Bronchial epithelial cell (primary cell): ENCODE measurements around the gene LINC00305. TPM values are rescaled to one million over a fixed set of nuclear protein-coding genes. Genes with fewer than 3 reads are reported as not detected.

Source experiments
- DNase-seq: peaks from one replicate; pipeline ENCODE4 v3.0.0-alpha.2; 2010; ENCODE audit warnings: low read depth
- FAIRE-seq: peaks from 2 replicates; lab custom pipeline; 2011; peaks lifted over from hg19 to GRCh38; lab: Jason Lieb, UNC
- H3K27me3 ChIP-seq: 2 replicates; pipeline ENCODE4 v1.5.1; 2011; ENCODE audit warnings: low read length; ENCODE audit not compliant: control insufficient read depth, insufficient read depth
- H3K36me3 ChIP-seq: 2 replicates; pipeline ENCODE4 v1.5.1; 2011; ENCODE audit warnings: low read length; ENCODE audit not compliant: control insufficient read depth, insufficient read depth
- H3K4me3 ChIP-seq: 2 replicates; pipeline ENCODE4 v1.5.1; 2011; ENCODE audit warnings: mild to moderate bottlenecking, low read depth, low read length, control low read depth
- total RNA-seq: library from RNA; depleted of rRNA; stranded (reverse); fragments of >200 nt; gene quantifications from 2 replicates; pipeline ENCODE4 v1.2.1, GENCODE V29; 2014
- TF ChIP-seq, protein P1 (sequence below): IDR thresholded peaks from 2 replicates; pipeline ENCODE4 v1.5.1; 2011; ENCODE audit warnings: mild to moderate bottlenecking, moderate library complexity, low read length, control low read depth, inconsistent platforms; ENCODE audit not compliant: insufficient read depth, severe bottlenecking

LINC00305 gene
- total RNA-seq, 1 donor from 2014 or later, result not detected

DNA sequence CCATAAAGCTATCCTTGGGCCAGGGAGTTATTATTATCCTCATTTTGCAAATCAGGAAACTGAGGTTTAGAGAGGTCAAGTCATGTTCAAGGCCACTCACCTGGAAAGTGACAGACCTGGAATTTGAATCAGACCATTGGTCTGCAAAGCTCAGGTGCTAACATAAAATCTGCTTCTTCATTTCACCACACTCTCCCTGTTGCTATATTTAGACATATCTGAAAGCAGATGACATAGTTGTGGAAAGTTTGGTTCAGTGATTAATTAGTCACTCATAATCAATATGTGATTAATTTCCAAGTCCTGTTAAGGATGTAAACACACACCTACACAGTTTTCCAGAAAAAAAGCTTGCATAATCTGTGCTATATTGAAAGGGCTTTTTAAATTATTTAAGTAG lies 57.4 kb downstream of the LINC00305 start:
- no peak for FAIRE-seq

DNA sequence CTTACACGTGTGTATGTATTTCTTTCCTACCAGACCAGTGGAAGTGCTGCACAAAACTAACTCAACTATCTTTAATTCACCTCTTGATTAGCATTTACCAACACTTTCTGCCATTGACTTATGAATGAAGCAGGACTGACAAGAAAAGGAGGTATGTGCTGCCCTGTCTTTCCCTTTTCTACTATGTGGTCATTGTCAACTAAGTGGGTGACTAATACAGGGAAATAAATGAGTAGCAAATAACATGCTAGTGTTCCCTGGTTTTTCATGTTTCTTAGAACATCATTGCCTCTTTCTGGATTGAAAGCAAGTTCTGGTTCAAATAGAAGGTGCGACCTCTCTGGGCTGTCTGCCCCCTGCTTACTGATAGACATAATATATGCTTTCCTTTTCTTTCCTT lies 58.0 kb downstream of the LINC00305 start:
- TF ChIP-seq, protein P1, sequence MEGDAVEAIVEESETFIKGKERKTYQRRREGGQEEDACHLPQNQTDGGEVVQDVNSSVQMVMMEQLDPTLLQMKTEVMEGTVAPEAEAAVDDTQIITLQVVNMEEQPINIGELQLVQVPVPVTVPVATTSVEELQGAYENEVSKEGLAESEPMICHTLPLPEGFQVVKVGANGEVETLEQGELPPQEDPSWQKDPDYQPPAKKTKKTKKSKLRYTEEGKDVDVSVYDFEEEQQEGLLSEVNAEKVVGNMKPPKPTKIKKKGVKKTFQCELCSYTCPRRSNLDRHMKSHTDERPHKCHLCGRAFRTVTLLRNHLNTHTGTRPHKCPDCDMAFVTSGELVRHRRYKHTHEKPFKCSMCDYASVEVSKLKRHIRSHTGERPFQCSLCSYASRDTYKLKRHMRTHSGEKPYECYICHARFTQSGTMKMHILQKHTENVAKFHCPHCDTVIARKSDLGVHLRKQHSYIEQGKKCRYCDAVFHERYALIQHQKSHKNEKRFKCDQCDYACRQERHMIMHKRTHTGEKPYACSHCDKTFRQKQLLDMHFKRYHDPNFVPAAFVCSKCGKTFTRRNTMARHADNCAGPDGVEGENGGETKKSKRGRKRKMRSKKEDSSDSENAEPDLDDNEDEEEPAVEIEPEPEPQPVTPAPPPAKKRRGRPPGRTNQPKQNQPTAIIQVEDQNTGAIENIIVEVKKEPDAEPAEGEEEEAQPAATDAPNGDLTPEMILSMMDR, result no peak
- FAIRE-seq (no peak), DNase-seq (no peak)
- Histone ChIP-seq H3K36me3 (no peaks in the 10 kb centered on the region), H3K4me3 (no peak overlapping the region), H3K27me3 (no peaks in the 10 kb centered on the region)

More for the DNA sequence above, 57.4 kb downstream of the LINC00305 start:
- TF ChIP-seq, protein P1, result no peak
- Histone ChIP-seq H3K4me3 (no peak overlapping the region), H3K36me3 (no peaks in the 10 kb centered on the region), H3K27me3 (no peaks in the 10 kb centered on the region)
- DNase-seq, result no peak

DNA sequence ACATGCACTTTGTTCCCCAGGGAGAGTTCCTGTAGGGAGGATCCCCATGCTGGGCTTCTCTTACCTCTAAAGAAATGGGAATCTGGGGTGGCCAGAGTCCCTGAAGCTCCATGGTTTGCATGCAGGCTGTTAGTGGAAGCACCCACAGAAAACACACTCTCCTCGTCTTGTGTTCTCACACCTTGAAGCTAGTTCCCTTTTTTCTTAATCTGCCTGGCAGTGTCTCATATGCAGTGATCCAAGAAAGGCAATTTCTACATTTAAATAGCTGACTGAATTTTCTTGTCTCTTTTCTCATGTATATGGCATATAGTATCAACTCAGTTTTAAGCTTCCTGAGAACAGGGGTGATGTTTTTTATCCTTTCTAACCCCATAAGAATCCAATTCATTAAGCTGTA lies 65.0 kb downstream of the LINC00305 start:
- H3K27me3 ChIP-seq, result no peaks in the 10 kb centered on the region
- DNase-seq (no peak), FAIRE-seq (no peak)
- H3K4me3 ChIP-seq, result no peak overlapping the region
- H3K36me3 ChIP-seq, result no peaks in the 10 kb centered on the region
- TF ChIP-seq, protein P1, result no peak

DNA sequence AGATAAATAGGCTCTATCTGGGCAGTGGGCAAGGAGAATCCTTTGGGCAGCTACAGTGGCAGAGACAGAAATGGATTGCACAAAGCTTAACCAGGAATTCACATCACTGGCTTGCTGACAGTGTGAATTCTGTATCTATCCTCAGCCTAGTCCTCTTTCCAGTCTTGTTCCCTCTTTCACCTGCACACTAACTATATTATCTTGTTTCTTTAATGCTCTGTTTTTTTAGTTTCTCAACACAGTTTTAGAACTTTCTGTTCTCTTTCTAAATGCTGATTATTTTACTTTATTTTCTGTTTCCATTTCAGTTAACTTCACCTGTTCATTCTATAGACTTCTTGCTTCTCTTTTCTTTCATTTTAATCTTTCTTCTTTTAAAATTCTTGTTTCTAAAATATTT lies 66.4 kb downstream of the LINC00305 start:
- H3K4me3 ChIP-seq, result no peak overlapping the region
- no peak for DNase-seq
- no peaks in the 10 kb centered on the region for H3K36me3 ChIP-seq
- TF ChIP-seq, protein P1, result no peak
- FAIRE-seq, result no peak
- H3K27me3 ChIP-seq, result no peaks in the 10 kb centered on the region

DNA sequence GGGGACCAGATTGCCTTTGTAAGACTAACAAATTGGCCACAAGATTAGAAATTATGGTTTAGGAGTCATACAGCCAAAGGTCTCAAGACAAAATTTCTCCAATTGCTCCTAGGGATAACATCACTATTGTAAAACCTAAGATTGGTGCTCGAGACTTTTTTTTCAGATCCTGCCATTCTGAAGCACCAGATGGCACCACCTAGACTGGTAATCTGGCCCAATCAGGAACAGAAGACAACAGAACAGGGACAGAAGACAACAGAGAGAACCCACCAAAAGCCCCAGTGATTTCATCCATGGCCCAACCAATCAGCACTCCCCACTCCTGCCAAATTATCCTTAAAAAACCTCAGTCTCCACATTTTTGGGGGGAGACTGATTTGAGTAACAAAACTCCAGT lies 66.8 kb downstream of the LINC00305 start:
- TF ChIP-seq, protein P1, result no peak
- DNase-seq, result no peak
- Histone ChIP-seq H3K36me3 (no peaks in the 10 kb centered on the region), H3K4me3 (no peak overlapping the region), H3K27me3 (no peaks in the 10 kb centered on the region)
- no peak for FAIRE-seq

DNA sequence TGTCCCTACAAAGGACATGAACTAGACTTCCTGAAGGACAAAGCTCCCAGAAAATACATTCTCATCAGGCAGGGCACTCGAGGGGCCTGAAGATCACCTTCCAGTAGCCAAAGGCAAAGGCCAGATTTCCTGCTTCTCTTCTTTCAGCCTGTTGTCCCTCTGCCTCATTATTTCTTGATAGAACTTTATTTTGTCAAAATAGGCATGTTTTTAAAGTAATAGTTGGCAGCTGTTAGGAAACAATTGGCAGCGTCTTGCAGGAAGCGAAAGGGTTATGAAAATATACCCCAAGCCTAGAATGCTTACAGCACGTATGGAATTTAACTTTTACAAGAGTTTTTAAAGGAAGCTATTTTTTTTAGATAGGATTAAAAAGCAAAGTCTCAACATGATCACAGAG lies 74.9 kb downstream of the LINC00305 start:
- no peak for FAIRE-seq
- TF ChIP-seq, protein P1, result no peak
- Histone ChIP-seq H3K4me3 (no peak overlapping the region), H3K27me3 (no peaks in the 10 kb centered on the region), H3K36me3 (no peaks in the 10 kb centered on the region)
- no peak for DNase-seq
